ENCODE data around the gene FREY1.

FREY1 gene

DNA sequence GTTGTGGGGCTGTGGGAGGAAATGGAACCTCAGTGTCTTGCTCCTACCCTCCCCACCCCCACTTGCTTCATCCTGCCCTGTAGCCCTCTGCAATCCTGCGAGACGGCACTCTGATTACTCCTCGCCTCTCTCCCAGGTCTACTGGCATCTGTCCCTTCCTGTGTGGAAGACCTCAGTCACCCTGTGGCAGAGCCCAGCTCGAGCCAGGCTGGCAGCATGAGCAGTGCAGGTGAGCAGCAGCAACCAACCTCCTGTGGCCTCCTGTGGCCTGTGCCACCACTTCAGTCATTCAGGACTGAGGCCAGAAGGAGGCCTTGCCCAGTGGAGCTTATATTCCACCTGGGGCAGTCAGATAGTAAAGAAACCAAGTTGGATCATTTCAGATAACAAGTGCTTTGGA, 36.4 kb downstream of the FREY1 start:
- no peak for DNase-seq (ENCODE audit: low read depth)

DNA sequence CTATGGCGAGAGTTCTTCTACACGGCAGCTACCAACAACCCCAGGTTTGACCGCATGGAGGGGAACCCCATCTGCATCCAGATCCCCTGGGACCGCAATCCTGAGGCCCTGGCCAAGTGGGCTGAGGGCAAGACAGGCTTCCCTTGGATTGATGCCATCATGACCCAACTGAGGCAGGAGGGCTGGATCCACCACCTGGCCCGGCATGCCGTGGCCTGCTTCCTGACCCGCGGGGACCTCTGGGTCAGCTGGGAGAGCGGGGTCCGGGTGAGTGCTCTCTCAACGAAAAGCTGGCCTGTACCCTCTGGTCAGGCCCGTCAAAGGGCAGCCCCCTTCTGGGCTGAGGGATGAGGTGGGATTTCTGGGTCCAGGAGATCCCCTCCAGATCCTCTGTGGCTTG, 37.5 kb downstream of the FREY1 start:
- no peak for DNase-seq (ENCODE audit: low read depth)

DNA sequence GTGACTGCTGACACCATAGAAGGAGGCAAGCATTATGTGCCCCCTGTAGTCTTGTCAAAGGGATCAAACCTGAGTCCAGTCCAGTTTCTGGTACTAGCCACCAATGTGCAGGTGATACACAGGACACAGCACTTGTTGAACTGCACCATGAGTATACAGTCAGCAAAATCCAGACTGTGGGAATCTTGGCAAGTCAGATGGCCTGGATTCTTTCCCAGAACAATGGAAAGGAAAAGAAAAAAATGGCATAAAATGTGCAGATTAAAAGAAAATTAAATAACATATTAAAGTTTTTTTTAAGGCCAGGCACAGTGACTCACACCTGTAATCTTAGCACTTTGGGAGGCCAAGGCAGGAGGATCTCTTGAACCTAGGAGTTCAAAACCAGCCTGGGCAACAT, 43.0 kb downstream of the FREY1 start:
- DNase-seq (ENCODE audit: low read depth): no peak

DNA sequence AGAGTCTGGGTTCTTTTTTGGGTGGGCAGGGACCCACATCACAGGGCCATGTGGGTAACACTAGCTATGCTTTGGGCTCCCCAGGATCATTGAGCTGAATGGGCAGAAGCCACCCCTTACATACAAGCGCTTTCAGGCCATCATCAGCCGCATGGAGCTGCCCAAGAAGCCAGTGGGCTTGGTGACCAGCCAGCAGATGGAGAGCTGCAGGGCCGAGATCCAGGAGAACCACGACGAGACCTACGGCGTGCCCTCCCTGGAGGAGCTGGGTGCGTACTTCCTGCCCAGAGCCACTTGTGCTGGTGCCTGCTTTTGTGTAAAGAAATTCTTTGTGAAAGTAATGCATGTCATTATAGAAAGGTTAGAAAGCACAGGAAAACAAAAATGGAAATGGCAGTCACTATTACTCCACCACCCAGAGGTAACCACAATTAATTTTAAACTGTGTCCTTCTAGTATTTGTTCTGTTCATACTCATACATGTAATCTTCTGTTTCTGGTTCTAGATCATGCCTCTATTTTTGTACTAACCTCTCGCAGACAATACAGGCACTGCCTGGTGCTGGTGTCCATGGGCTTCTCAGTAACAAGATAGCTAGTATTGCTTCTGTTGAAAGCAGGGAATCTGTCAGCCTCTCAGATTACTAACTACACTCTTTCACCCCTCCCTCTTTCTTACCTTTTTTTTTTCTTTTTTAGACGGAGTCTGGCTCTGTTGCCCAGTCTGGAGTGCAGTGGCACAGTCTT, 46.1 kb downstream of the FREY1 start:
- no peak for DNase-seq (ENCODE audit: low read depth)

DNA sequence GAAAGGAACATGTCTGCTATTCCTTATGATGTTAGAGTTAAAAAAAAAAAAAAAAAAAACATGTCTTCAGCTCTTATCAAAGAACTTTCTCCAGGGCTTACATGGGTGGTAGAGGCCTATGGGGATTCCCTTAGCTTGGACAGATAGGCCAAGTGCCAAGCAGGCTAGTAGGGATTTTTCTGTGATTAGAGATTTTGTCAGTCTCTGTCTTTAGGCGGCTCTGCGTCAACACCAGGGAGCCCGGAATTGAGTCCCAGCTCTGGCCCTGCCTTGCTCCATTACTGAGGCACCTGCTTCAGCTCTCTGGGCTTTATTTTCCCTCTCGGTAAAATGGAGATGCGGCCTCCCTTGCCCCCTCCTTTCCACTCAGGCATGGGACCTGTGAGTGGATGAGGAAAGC, 46.7 kb downstream of the FREY1 start:
- no peak for DNase-seq (ENCODE audit: low read depth)

DNA sequence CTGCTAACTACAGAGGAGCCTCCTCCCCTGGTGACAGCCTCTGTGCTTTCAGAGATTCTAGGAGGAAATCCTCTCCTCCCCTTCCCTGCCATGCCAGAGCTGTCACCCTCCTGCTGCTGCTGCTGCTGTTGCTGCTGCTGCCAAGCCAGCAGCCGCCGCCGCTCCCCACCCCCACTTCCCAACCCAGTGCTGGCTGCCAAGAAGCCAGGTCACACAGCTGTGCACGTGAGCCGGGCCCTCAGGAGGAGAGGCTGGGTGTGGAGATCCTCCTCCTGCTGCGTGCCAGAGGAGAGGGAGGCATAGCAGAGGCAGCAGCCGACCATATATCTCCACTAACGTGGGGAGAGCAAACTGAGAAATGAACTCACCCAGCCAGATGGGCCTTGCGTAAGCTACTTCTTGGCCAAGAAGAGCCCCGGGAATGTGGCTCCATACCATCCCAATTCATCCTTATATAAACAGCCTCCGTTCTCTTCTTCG, 47.4 kb downstream of the FREY1 start:
- DNase-seq (ENCODE audit: low read depth): no peak

DNA sequence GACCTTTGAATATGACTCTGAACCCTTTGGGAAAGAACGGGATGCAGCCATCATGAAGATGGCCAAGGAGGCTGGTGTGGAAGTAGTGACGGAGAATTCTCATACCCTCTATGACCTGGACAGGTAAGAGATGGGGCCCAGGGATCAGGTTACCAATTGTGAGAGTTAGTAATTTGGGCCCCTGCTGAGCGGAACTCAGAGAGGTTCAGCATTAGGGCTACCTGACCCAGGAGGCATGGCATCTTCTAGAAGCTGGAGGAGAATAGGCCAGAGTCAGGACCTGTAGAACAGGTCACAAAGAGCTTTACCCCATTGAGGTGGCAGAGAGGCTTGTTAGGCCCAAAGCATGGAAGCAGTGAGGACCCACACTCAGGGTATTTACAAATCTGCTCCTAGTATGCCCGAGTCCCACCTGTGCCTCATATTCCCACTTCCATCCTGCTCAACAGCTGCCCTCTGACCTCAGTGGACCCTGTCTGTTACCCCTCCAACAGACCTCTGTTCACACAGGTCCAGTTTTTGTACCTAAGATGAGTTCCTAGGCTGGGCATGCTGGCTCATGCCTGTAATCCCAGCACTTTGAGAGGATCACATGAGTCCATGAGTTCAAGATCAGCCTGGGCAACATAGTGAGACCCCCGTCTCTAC, 48.2 kb downstream of the FREY1 start:
- DNase-seq (ENCODE audit: low read depth): no peak

DNA sequence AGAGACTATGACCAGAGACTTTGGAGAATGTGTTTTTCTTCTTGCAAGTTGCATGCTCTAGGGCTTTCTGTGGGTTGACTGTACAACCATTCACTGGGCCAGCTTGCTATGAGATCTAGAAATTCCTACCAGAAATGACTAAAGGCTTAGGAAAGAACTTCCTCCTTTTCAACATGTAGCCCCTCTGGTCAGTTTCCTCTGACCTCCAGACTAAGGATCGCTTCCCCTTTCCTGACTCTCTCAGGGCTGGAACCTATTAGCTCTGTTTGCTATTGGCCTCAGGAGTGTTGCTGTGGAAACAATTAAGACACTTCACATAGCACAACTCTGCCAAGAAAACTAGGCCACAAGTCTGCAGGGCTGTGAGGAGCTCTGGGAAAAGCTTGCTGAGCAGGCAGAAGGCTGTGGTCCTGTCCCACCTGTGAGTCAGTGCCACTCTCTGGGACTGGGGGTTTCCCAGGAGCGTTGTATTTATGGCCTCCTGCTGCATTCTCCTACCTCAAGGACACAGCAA, 49.1 kb downstream of the FREY1 start:
- DNase-seq (ENCODE audit: low read depth): no peak
